ENCODE data around the gene CTBP2.
"Not testable (repeated sequence)": the region's sequence is repeated elsewhere in the genome, so short reads cannot be mapped to it uniquely, and the experiment has no call there.

CTBP2 gene

GRCh38 chr10:124996854-124997215, 163.5 kb downstream of the CTBP2 start:
- DNase-seq (ENCODE audit: low read depth): no peak

GRCh38 chr10:124996127-124996853, 164.1 kb downstream of the CTBP2 start:
- no peak for DNase-seq (ENCODE audit: low read depth)

- DNase-seq (ENCODE audit: low read depth): no peak
Measured at GRCh38 chr10:124995605-124996004, 164.8 kb downstream of the CTBP2 start.

- DNase-seq (ENCODE audit: low read depth): no peak
Measured at GRCh38 chr10:124994573-124995473, 165.5 kb downstream of the CTBP2 start.

GRCh38 chr10:124993736-124994451, 166.5 kb downstream of the CTBP2 start:
- no peak for DNase-seq (ENCODE audit: low read depth)

- no peak for DNase-seq (ENCODE audit: low read depth)
Measured at GRCh38 chr10:124993345-124993708, 167.0 kb downstream of the CTBP2 start.

- no peak for DNase-seq (ENCODE audit: low read depth)
Measured at GRCh38 chr10:124992462-124993344, 167.7 kb downstream of the CTBP2 start.

- DNase-seq (ENCODE audit: low read depth): no peak
Measured at GRCh38 chr10:124991835-124992234, 168.5 kb downstream of the CTBP2 start.

- no peak for DNase-seq (ENCODE audit: low read depth)
Measured at GRCh38 chr10:124990671-124991625, 169.4 kb downstream of the CTBP2 start.

GRCh38 chr10:124989526-124989925, 170.8 kb downstream of the CTBP2 start:
- DNase-seq (ENCODE audit: low read depth): no peak

GRCh38 chr10:124988753-124989152, 171.6 kb downstream of the CTBP2 start:
- not testable (repeated sequence) for DNase-seq (ENCODE audit: low read depth)

- DNase-seq (ENCODE audit: low read depth): no peak
Measured at GRCh38 chr10:124987788-124988187, 172.6 kb downstream of the CTBP2 start.

- DNase-seq (ENCODE audit: low read depth): no peak
Measured at GRCh38 chr10:124985162-124985561, 175.2 kb downstream of the CTBP2 start.

GRCh38 chr10:124984376-124984775, 176.0 kb downstream of the CTBP2 start:
- DNase-seq (ENCODE audit: low read depth): no peak

- no peak for DNase-seq (ENCODE audit: low read depth)
Measured at GRCh38 chr10:124983321-124983720, 177.0 kb downstream of the CTBP2 start.

GRCh38 chr10:124978376-124978725, 182.0 kb downstream of the CTBP2 start:
- no peak for DNase-seq (ENCODE audit: low read depth)

- DNase-seq (ENCODE audit: low read depth): no peak
Measured at GRCh38 chr10:124977648-124978375, 182.6 kb downstream of the CTBP2 start.

- no peak for DNase-seq (ENCODE audit: low read depth)
Measured at GRCh38 chr10:124977161-124977560, 183.2 kb downstream of the CTBP2 start.

GRCh38 chr10:124975977-124976514, 184.3 kb downstream of the CTBP2 start:
- no peak for DNase-seq (ENCODE audit: low read depth)

- DNase-seq (ENCODE audit: low read depth): no peak
Measured at GRCh38 chr10:124974131-124974530, 186.2 kb downstream of the CTBP2 start.
